GM19468 (cell line): ENCODE data around the gene SENP7.

Experiments used
- ATAC-seq: cut with Tn5 transposase; IDR thresholded peaks from one replicate; pipeline ENCODE4 v1.9.1; 2021; ENCODE audit warnings: mild to moderate bottlenecking, moderate library complexity, moderate number of reproducible peaks; ENCODE audit not compliant: unreplicated experiment; ENCODE audit errors: extremely low read depth

SENP7 gene

GRCh38 chr3:101279765-101280385 lies 233.1 kb downstream of the SENP7 start:
- ATAC-seq, result no peak

GRCh38 chr3:101279162-101279561 lies 233.8 kb downstream of the SENP7 start:
- ATAC-seq, result no peak

- no peak for ATAC-seq
Observed at GRCh38 chr3:101278727-101279126, 234.3 kb downstream of the SENP7 start.
